NCI-H2196 (cell line): ENCODE measurements around the gene HNRNPA3.
"Not testable (repeated sequence)": the region's sequence is repeated elsewhere in the genome, so short reads cannot be mapped to it uniquely, and the experiment has no call there.

ENCODE experiments used
- DNase-seq: peaks from one replicate; lab custom pipeline; 2025; ENCODE audit not compliant: unreplicated experiment; lab: John Stamatoyannopoulos, UW

HNRNPA3 gene

GRCh38 chr2:177232098-177232704, 19.6 kb downstream of the HNRNPA3 start:
- no peak for DNase-seq

- no peak for DNase-seq
Observed at GRCh38 chr2:177234267-177234666, 21.7 kb downstream of the HNRNPA3 start.

- DNase-seq = no peak
Observed at GRCh38 chr2:177235855-177236437, 23.4 kb downstream of the HNRNPA3 start.

DNA sequence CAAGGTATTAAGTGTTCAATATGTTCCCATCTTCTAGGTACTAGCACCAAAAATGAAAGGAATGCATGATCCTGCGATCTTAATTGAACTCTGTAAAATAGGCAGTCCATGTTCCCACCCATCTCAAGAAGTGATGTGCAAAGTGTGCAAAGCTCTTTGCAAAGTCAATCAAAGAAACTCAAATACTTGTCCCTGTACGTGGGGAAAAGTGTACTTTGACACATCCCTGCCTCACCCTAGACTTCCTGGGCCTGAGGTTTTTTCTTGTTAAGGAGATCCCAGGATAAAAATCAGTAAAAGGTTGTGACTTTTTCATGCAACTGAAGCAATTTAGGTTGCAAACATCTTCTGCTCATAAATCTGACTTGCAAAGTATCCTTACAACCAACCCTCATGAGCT, 25.3 kb downstream of the HNRNPA3 start:
- no peak for DNase-seq

GRCh38 chr2:177239053-177239452, 26.5 kb downstream of the HNRNPA3 start:
- DNase-seq = no peak

DNA sequence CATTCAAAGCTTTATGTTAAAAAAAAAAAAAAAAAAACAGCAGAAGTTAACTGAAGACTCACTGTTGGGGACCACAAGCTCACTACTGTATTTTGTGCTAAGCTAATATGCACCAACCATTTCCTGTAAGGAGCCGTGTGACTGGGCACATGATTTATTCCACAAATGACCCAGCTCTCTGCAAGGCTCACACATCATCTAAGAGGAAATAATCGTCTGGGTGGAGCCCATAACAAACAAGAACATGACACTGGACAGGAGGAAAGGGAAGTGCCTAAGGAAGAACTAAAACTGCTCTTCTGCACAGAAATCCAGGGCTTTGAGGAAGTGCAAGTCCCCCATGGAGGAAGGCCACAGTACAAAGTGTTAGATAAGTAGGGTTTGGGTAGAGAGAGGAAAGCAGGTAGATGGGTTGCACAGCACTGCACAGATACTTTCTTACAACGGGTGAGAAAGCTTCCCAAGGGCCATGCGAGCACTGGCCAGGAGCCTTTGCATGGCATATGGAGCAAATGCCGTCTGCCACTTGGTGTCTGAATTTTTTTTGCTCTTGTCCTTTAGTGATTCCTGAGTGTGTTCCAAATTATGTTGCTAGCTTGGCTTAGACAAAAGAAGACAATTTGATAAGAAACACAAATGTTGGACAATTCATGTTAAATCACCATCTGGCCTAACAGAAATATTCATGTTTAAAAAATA, 27.5 kb downstream of the HNRNPA3 start:
- DNase-seq = peak; percentile 18

DNA sequence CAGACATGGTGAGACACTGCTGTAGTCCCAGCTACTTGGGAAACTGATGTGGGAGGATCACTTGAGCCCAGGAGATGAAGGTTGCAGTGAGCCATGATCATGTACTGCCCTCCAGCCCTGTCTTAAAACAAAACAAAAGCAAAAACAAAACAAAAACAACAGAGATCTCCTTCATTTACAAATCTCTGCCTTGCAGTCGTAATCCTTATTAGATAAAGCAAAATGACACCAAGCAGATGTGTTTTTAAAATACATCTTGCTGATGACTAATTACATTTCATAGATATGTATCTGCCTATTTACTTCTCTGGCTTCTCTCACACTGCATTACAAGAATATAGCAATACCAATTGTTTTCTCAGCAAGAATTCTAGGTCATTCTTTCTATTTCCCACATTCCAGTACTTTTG, 29.1 kb downstream of the HNRNPA3 start:
- no peak for DNase-seq

- DNase-seq = peak; percentile 82
Observed at GRCh38 chr2:177242121-177242987, 29.8 kb downstream of the HNRNPA3 start.

GRCh38 chr2:177243073-177243472, 30.5 kb downstream of the HNRNPA3 start:
- no peak for DNase-seq

DNA sequence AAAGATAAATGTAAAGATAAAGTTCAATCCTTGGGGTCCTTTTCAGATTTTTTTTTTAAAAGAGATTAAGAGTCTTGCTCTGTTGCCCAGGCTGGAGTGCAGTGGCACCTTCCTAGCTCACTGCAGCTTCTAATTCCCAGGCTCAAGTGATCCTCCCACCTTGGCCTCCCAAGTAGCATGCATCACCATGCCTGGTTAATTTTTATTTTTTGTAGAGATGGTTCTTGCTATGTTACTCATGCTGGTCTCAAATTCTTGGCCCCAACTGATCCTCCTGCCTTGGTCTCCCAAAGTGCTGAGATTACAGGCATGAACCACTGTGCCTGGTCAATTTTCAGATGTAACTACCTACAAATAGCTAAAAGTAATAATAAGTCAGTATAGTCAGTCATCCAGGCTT, 30.9 kb downstream of the HNRNPA3 start:
- no peak for DNase-seq

- DNase-seq = no peak
Observed at GRCh38 chr2:177244244-177244771, 31.7 kb downstream of the HNRNPA3 start.

DNA sequence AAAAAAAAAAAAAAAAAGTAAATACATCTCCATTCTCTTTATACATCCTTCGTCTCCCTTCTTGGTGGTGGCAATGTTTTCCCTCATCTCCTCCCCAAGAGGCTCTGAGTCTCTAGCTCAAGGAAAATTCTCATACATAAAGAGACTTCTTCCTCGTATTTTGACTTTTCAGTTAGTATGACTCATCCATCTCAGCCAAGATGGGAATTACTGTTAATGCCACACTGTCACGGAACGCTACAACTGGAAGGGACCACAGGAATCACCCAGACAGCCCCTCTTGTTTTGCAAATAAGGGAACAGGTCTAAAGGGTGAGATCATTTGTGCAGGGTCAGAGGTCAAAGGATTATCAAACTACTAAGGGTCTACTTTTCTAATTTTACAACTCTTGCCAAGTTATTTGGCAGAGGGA, 32.4 kb downstream of the HNRNPA3 start:
- DNase-seq = no peak

- DNase-seq = no peak
Observed at GRCh38 chr2:177246000-177246399, 33.4 kb downstream of the HNRNPA3 start.

- not testable (repeated sequence) for DNase-seq
Observed at GRCh38 chr2:177246523-177247030, 34.0 kb downstream of the HNRNPA3 start.

DNA sequence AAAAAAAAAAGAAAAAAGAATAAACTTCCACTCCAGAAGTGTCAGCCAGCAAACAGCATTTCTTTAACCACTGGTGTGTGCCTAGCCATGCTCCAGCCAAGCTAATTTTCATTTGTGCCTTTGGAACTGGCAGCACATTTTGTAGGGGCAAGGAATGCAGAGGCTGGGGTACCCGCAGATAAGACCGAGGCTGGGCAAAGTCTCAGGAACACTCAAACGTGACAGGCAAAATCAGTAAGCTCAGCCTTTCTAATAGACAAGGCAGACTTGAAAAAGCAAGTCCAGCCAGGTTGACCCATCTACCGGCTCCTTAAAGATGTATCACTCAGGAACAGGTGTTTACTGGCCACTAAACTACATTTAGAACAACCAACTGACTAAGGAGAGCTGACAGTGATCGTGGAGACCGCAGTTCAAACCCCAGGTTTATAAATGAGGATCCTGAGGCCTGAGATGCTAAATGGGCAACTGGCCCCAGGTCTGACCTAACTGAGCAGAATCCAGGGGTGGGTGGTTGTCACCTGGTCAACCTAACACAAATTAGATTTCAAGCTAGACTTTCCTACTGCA, 35.2 kb downstream of the HNRNPA3 start:
- DNase-seq = no peak

DNA sequence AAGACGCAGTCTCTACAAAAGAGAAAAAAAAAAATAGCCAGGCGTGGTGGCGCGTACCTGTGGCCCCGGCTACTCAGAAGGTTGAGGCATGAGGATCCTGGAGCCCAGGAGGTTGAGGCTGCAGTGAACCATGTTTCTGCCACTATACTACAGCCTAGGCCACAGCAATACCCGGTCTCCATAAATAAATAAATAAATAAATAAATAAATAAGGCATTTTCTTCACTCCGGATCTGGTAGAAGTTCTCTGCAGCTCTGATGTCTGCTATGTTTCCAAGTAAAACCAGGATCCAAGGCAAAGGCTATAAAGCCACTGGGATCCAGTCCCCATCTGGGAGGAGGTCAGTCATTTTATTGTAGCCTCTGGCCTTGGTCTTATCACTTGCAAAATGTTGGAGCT, 36.4 kb downstream of the HNRNPA3 start:
- DNase-seq = no peak

DNA sequence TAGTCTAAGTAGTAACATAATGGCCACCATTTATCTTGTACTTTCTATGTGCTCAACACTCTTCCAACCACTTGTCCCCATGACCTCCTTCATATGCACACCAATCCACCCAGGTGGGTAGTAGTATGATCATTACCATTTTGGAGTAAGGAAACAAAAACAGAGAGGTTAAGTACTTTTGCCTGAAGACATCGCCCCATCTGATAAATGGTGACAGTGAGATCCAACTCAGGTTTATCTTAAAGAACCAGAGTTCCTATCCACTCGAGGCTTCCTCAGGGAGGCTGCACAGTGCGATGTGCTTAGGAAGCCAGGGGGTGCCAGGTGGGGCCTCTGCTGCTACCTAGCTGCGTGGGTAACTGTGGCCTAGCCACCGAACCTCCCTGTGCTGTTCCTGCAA, 37.9 kb downstream of the HNRNPA3 start:
- DNase-seq = no peak

GRCh38 chr2:177251165-177251542, 38.6 kb downstream of the HNRNPA3 start:
- no peak for DNase-seq

GRCh38 chr2:177252808-177253531, 40.4 kb downstream of the HNRNPA3 start:
- DNase-seq = no peak

GRCh38 chr2:177253704-177254103, 41.1 kb downstream of the HNRNPA3 start:
- no peak for DNase-seq
